Astrocyte of the cerebellum (primary cell): ENCODE results near the gene TMPO.
"Not testable (repeated sequence)": the region's sequence is repeated elsewhere in the genome, so short reads cannot be mapped to it uniquely, and the experiment has no call there.

Experiments
- DNase-seq: peaks from one replicate; pipeline ENCODE4 v3.0.0-alpha.2; 2011; ENCODE audit warnings: low read depth
- H3K4me3 ChIP-seq: 2 replicates; pipeline ENCODE4 v1.5.1; 2011; ENCODE audit warnings: mild to moderate bottlenecking, low read depth, low read length, moderate library complexity
- in situ Hi-C: cut with HindIII; loops from 2 replicates; pipeline ENCODE4 v1.10.0; 2017; ENCODE audit warnings: low sequenced_read_pairs
- TF ChIP-seq, protein P1 (sequence below): IDR thresholded peaks from 2 replicates; pipeline ENCODE4 v1.5.1; 2012; ENCODE audit warnings: low read length, low read depth, moderate library complexity, mild to moderate bottlenecking; ENCODE audit errors: missing control alignments

TMPO gene

DNA sequence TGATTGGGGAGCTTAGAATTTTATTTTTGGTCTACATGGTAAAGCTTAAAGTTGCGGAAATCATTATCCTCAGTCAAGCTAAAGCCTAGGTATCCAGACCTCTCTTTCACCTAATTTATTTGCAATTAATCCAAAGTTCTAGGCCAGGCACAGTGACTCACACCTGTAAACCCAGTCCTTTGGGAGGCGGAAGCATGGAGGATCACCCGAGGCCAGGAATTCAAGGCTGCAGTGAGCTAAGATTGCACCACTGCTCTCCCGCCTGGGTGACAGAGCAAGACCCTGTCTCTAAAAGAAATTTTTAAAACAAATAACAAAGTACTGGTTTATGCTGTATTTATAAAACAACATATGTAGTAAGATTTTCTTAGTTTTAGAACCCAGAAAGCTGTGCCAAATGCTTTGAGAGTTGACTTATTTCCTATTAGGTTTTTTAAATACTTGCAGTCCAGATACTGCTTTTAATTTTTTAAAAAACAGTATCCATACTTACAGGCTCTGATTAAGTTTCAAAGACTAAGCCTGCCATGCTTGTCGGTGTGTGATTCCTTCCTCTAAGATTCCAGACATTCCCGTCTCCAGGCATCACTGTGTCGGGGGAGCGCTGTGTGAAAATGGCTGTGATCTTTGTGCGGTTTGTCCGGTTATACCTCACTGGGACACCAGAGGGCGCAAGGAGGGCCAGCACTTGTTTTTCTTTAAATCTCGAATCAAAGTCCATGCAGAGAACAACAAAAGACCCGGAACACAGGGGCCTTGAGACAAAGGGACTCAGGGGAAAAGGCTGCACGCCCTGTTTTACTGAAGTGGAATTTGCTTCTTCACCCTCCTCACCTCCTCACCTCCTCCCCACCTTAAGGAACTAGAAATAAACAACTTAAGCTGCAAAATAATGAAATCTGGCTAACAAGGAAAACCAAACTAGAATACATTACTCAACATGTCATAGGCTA, 24.6 kb upstream of the TMPO start:
- peak; percentile 84 for DNase-seq
- H3K4me3 ChIP-seq, result no peak overlapping the region
- in situ Hi-C loops, result no loop called here
- TF ChIP-seq, protein P1, sequence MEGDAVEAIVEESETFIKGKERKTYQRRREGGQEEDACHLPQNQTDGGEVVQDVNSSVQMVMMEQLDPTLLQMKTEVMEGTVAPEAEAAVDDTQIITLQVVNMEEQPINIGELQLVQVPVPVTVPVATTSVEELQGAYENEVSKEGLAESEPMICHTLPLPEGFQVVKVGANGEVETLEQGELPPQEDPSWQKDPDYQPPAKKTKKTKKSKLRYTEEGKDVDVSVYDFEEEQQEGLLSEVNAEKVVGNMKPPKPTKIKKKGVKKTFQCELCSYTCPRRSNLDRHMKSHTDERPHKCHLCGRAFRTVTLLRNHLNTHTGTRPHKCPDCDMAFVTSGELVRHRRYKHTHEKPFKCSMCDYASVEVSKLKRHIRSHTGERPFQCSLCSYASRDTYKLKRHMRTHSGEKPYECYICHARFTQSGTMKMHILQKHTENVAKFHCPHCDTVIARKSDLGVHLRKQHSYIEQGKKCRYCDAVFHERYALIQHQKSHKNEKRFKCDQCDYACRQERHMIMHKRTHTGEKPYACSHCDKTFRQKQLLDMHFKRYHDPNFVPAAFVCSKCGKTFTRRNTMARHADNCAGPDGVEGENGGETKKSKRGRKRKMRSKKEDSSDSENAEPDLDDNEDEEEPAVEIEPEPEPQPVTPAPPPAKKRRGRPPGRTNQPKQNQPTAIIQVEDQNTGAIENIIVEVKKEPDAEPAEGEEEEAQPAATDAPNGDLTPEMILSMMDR, result peak; percentile 91

DNA sequence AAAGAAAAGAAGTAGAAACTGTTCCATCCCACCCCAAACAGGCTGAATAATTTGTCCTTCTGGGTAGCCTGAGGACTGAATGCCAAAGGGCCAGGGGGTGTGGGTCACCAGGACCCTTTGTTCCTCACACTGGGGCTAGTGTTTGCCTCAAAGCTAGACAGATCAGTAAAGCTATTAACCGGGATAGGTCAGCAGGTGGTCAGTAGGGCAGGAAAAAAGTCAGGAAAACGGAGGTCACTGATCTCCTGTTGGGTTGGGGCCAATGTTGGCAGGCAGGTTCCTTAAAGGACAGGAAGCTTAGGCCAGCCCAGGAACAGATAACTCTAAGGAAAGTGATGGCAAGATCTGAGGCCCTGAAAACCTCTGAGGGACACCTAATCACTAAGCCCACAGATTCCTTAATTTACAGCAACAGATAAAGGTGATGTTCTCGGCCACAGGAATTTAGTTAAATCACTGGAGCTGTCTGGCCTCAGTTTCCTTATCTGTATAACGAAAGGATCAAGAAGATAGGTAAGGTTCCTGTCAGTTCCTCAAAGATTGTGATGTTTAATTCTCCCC, 22.7 kb upstream of the TMPO start:
- no peak overlapping the region for H3K4me3 ChIP-seq
- DNase-seq, result no peak
- in situ Hi-C loops, result no loop called here
- TF ChIP-seq, protein P1, result no peak

DNA sequence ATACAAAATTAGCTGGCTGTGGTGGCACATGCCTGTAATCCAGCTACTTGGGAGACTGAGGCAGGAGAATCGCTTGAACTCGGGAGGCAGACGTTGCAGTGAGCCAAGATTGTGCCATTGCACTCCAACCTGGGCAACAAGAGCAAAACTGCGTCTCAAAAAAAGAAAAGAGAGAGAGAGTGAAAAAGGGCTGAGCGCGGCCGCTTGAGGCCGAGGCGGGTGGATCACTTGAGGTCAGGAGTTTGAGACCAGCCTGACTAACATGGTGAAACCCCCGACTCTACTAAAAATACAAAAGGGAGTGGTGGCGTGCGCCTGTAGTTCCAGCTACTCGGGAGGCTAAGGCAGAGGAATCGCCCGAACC, 14.1 kb upstream of the TMPO start:
- H3K4me3 ChIP-seq, DNase-seq, in situ Hi-C loops: not testable (repeated sequence)

DNA sequence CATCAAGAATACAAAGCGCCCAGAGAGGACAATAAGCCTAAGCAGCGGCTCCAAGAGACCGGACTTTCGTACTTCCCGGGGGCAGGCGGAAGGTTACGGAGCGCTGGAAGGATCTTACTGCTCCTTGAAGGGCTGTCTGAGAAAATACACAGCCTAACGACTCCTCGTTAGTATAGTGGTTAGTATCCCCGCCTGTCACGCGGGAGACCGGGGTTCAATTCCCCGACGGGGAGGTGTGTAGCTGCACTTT, 12.1 kb upstream of the TMPO start:
- peak overlapping the region; percentile 75 for H3K4me3 ChIP-seq
- TF ChIP-seq, protein P1, result no peak
- in situ Hi-C loops, result no loop called here
- peak; percentile 90 for DNase-seq

- in situ Hi-C loops, result no loop called here
- H3K4me3 ChIP-seq, result peak overlapping the region; percentile 75
- DNase-seq, result peak; percentile 76
- TF ChIP-seq, protein P1, result no peak
Observed at GRCh38 chr12:98503592-98504367, 11.6 kb upstream of the TMPO start.

- peak overlapping the region; percentile 75 for H3K4me3 ChIP-seq
- no peak for DNase-seq
- in situ Hi-C loops, result no loop called here
- TF ChIP-seq, protein P1, result no peak
Observed at GRCh38 chr12:98504368-98504617, 11.1 kb upstream of the TMPO start.

- H3K4me3 ChIP-seq, result no peak overlapping the region
- in situ Hi-C loops, result no loop called here
- TF ChIP-seq, protein P1, result no peak
- DNase-seq, result no peak
Observed at GRCh38 chr12:98509063-98509462, 6.3 kb upstream of the TMPO start.

DNA sequence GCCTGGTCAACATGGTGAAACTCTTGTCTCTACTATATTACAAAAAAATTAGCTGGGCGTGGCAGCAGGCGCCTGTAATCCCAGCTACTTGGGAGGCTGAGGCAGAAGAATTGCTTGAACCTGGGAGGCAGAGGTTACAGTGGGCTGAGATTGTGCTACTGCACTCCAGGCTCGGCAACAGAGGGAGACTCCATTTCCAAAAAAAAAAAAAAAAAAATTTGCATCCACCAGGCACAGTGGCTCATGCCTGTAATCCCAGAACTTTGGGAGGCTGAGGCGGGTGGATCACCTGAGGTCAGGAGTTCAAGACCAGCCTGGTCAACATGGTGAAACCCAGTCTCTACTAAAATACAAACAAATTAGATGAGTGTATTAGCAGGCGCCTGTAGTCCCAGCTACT, 3.6 kb upstream of the TMPO start:
- H3K4me3 ChIP-seq, DNase-seq, in situ Hi-C loops: not testable (repeated sequence)
